Measurements from ENCODE around the gene GNAQ. TPM values are rescaled to one million over a fixed set of nuclear protein-coding genes. Genes with fewer than 3 reads are reported as not detected.

Gene GNAQ
- polyA plus RNA-seq, 1 of the 3 experiments (the other 2 are of a cell fraction): 20.9 TPM

DNA sequence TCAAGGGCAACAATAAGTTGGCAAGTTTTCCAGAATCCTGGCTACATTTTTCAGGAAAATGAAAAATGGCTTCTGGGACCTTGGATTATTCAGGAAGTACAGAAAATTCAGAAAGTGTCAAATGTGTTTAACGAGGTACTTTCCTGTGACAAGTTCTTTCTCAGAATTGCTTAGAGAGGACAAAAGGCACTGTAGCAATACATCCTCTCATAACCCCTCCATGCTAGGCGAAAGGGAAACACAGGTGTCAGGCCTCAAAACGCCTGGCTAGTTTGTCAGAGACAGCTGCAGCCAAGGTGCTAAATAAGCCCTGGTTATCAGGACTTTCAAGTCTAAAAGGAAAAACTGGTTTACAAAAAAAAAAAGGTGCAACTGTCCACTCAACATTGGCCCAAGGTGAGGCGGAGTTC lies 115.2 kb downstream of the GNAQ start (continued):
- TF ChIP-seq, protein P1, sequence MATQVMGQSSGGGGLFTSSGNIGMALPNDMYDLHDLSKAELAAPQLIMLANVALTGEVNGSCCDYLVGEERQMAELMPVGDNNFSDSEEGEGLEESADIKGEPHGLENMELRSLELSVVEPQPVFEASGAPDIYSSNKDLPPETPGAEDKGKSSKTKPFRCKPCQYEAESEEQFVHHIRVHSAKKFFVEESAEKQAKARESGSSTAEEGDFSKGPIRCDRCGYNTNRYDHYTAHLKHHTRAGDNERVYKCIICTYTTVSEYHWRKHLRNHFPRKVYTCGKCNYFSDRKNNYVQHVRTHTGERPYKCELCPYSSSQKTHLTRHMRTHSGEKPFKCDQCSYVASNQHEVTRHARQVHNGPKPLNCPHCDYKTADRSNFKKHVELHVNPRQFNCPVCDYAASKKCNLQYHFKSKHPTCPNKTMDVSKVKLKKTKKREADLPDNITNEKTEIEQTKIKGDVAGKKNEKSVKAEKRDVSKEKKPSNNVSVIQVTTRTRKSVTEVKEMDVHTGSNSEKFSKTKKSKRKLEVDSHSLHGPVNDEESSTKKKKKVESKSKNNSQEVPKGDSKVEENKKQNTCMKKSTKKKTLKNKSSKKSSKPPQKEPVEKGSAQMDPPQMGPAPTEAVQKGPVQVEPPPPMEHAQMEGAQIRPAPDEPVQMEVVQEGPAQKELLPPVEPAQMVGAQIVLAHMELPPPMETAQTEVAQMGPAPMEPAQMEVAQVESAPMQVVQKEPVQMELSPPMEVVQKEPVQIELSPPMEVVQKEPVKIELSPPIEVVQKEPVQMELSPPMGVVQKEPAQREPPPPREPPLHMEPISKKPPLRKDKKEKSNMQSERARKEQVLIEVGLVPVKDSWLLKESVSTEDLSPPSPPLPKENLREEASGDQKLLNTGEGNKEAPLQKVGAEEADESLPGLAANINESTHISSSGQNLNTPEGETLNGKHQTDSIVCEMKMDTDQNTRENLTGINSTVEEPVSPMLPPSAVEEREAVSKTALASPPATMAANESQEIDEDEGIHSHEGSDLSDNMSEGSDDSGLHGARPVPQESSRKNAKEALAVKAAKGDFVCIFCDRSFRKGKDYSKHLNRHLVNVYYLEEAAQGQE (IDR thresholded peaks at IDR 0.05; ENCODE audit: low read depth, low read length): no peak

DNA sequence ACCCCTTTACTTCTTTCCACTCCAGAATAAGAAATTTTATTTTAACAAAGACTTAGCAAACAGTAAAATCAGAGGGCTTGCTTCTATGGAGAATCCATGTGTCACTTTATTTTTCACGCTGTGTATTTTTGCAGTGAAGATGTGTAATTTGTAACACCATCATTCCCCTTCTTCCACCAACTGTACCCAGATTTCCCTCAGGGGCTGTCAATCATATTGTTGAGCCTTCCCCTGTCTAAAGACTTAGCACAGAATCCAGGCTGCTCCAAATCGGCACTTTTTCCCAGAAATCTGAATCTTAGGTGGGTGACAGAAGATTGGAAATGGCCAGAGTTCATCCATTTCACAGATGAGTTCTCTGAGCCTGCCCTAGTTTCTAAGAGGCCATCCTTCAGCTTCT lies 115.9 kb downstream of the GNAQ start:
- H3K79me2 ChIP-seq (ENCODE audit: insufficient read depth): peaks cover 47% of the 10 kb centered on the region
- CTCF ChIA-PET: interaction anchor here (0.9 kb wide), 1 partner anchor 19 kb away, joined by 3 read pairs; no protein-coding TSS in a partner anchor
- no peaks in the 10 kb centered on the region for H3K9me3 ChIP-seq
- H3K27me3 ChIP-seq (ENCODE audit: insufficient read depth): no peaks in the 10 kb centered on the region
- peaks cover 0 to 4% of the 10 kb centered on the region in 2 experiments; a peak in 2 of 4 replicates for H3K4me1 ChIP-seq (ENCODE audit: control insufficient read depth in 1 of 2, insufficient read depth in 2 of 2, low read depth in 1 of 2, low read length in 1 of 2)
- H3K4me3 ChIP-seq (ENCODE audit: low read depth in 2 of 2, low read length in 1 of 2): no peak overlapping the region
- H4K20me1 ChIP-seq (ENCODE audit: insufficient read depth): no peaks in the 10 kb centered on the region
- H3F3A ChIP-seq (replicated peaks; ENCODE audit: insufficient read depth): peaks cover 14% of the 10 kb centered on the region
- no peak overlapping the region for H3K4me2 ChIP-seq
- TF ChIP-seq RAD21 (IDR thresholded peaks at IDR 0.05; ENCODE audit: low read length) (no peak), NFIC (IDR thresholded peaks at IDR 0.05; ENCODE audit: borderline replicate concordance) (no peak), RFX5 (IDR thresholded peaks at IDR 0.05; ENCODE audit: low read length) (no peak), FOXM1 (IDR thresholded peaks at IDR 0.05; ENCODE audit: low read depth) (no peak), MXI1 (IDR thresholded peaks at IDR 0.05; ENCODE audit: low read depth, low read length) (no peak), MAX (IDR thresholded peaks at IDR 0.05; ENCODE audit: low read depth) (no peak), EZH2phosphoT487 (IDR thresholded peaks at IDR 0.05; ENCODE audit: borderline replicate concordance, low read depth) (no peak)
- TF ChIP-seq, protein P2, sequence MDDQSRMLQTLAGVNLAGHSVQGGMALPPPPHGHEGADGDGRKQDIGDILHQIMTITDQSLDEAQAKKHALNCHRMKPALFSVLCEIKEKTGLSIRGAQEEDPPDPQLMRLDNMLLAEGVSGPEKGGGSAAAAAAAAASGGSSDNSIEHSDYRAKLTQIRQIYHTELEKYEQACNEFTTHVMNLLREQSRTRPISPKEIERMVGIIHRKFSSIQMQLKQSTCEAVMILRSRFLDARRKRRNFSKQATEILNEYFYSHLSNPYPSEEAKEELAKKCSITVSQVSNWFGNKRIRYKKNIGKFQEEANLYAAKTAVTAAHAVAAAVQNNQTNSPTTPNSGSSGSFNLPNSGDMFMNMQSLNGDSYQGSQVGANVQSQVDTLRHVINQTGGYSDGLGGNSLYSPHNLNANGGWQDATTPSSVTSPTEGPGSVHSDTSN (IDR thresholded peaks at IDR 0.05): no peak
- DNase-seq: no peak
- H3K36me3 ChIP-seq (replicated peaks in 1 of 2; ENCODE audit: control insufficient read depth in 1 of 2, insufficient read depth in 2 of 2, low read length in 1 of 2): peaks cover 13 to 16% of the 10 kb centered on the region in 2 experiments
- H3K9me2 ChIP-seq: no peaks in the 10 kb centered on the region
- H3K9ac ChIP-seq: no peak overlapping the region
- POLR2A ChIA-PET: no interaction called here
- 100% methylated on average over 2 of the region's 2 CpGs for WGBS (ENCODE audit: low lambda C conversion rate)
- no peak overlapping the region for H2AFZ ChIP-seq (ENCODE audit: low read depth)
- no peak overlapping the region for H3K27ac ChIP-seq (ENCODE audit: low read depth in 2 of 2, low read length in 1 of 2)

All from SK-N-SH (cell line).